ENCODE measurements around the gene TTLL5.

DNA sequence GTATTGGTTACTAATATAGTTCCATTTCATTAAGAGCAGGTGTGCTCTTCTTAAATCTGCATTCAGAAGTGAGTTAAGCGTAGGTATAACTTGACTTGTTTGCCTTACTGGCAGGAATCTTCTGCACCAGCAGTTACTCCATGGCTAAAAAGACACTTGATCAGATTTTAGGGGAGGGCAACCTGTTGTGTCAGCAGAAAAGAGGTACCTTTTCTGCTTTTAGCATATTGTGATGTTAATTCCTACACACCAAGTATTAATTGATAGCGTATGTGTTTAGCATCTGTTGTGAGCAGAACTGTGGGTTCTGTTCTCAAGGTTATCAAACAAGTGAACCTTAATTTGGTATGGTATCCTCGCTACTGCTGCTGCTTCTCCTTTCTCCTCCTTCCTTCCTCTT, 38.3 kb downstream of the TTLL5 start:
- TF ChIP-seq SUZ12 (IDR thresholded peaks at IDR 0.05), result no peak
- no peak for TF ChIP-seq FOXA1 (IDR thresholded peaks at IDR 0.05)
- TF ChIP-seq NFRKB (IDR thresholded peaks at IDR 0.05), result no peak
- TF ChIP-seq SP1 (IDR thresholded peaks at IDR 0.05), result no peak
- no peak for TF ChIP-seq FOXM1 (IDR thresholded peaks at IDR 0.05; ENCODE audit: borderline replicate concordance)
- no peak for TF ChIP-seq PKNOX1 (IDR thresholded peaks at IDR 0.05)
- no peak for TF ChIP-seq LEF1 (IDR thresholded peaks at IDR 0.05; ENCODE audit: borderline replicate concordance)
- TF ChIP-seq BHLHE40 (IDR thresholded peaks at IDR 0.05; ENCODE audit: borderline replicate concordance), result no peak
- TF ChIP-seq ELF4 (IDR thresholded peaks at IDR 0.05), result no peak
- TF ChIP-seq HDGF (IDR thresholded peaks at IDR 0.05; ENCODE audit: borderline replicate concordance), result no peak
- TF ChIP-seq FOXK2 (IDR thresholded peaks at IDR 0.05), result no peak
- TF ChIP-seq CTBP1 (IDR thresholded peaks at IDR 0.05; ENCODE audit: borderline replicate concordance), result no peak
- no peak for TF ChIP-seq ZNF384 (IDR thresholded peaks at IDR 0.05)

All from HEK293T (cell line).